LNCaP clone FGC (cell line): ENCODE results near the gene F2.

Experiments used
- DNase-seq: peaks from one replicate; pipeline ENCODE4 v3.0.0-alpha.2; 2011; ENCODE audit warnings: low read depth
- H3K4me3 ChIP-seq: 2 replicates; pipeline ENCODE4 v1.5.1; 2011; ENCODE audit warnings: mild to moderate bottlenecking, low read depth, low read length, control low read depth
- CTCF ChIP-seq: IDR thresholded peaks from 2 replicates; pipeline ENCODE4 v1.5.1; 2012; ENCODE audit warnings: mild to moderate bottlenecking; ENCODE audit not compliant: control insufficient read depth, insufficient read depth; ENCODE audit errors: extremely low read depth

The F2 gene

DNA sequence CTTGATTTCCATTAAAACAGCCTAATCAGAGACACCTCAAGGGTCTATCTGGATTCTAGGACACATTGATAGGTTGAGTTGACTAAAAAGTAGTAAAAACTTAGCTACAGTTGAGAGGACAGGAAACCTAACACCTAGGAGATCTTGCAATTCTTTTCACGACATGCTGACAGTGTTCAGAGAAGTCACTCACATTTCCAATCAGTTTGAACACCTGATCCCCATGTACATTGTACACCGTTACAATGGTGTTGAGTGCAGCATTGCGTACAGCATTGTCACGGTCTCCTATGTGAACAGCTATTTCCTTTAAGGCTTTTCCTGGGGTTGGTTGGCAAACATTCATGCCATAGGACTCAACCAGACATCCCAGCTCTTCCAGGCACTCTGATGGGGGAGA, 42.8 kb downstream of the F2 start:
- no peak for DNase-seq

GRCh38 chr11:46762248-46762647, 43.2 kb downstream of the F2 start:
- H3K4me3 ChIP-seq, result no peak overlapping the region
- no peak for TF ChIP-seq CTCF
- no peak for DNase-seq

More for the DNA sequence above, 42.8 kb downstream of the F2 start:
- H3K4me3 ChIP-seq, result no peak overlapping the region
- TF ChIP-seq CTCF, result no peak

DNA sequence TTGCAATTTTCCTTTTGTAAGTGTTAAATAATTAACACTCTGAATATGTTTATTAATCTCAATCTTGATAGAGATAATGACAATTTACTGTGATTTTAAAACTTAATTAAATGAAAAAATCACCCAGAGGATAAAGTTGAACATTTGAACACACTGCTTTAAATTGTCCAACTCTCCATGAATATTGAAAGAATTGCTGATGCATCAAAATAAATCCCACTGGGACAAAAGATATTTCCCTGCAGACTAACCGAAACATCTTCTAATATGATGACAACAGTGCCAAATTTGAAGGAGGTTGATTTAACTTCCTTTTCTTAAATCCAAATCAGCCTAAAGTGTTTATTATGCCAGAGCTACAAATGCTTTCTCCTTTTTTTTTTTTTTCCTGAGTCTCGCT, 47.6 kb downstream of the F2 start:
- H3K4me3 ChIP-seq, result no peak overlapping the region
- DNase-seq, result no peak
- no peak for TF ChIP-seq CTCF

DNA sequence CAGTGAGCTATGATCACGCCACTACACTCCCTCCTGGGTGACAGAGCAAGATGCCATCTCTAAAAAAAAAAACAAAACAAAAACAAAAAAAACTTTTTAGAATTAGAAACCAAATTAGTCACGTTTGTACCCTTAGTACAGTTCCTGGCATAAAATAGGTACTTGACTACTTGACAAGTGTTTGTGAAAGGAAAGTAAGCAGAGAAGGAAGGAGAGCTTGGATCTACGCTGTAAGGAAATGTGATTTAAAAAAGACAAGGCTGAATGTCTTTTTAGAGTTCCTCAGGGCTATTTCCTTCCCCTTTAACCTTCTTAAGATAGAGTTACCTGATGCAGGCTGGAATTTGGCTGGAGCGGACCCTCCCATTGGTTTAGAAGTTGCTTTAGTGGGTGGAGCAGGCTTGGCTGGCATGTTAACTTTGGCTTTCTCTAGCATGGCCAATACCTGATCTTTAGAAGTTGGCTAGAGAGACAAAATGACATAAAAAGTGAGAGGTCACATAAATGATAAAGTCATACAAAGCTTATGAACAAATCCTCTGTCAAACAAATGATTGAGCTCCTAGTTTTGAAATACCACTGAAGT, 50.7 kb downstream of the F2 start:
- no peak for TF ChIP-seq CTCF
- no peak for DNase-seq
- no peak overlapping the region for H3K4me3 ChIP-seq

GRCh38 chr11:46776878-46777277, 57.9 kb downstream of the F2 start:
- no peak overlapping the region for H3K4me3 ChIP-seq
- no peak for DNase-seq

DNA sequence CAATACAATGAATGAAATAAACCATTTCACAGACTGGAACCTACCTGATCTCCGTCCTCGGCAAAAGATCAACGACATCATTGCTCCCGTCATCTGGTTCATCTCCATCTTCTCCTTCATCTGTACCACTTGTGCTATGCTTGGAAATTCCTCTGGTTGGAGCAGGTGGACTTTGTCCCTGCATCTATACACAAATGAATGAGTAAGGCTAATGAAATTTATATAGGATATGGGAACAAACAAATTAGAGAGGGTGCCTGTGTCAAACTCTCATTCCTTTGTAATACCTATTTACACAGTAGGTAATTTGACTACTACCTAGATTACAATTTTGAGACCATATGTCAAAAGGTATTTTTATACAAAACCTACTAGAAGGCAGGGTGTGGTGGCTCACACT, 59.4 kb downstream of the F2 start:
- H3K4me3 ChIP-seq, result no peak overlapping the region
- no peak for DNase-seq
- TF ChIP-seq CTCF, result no peak

More at GRCh38 chr11:46776878-46777277, 57.9 kb downstream of the F2 start:
- TF ChIP-seq CTCF, result no peak
